ENCODE measurements around the gene ALK.
A peak's percentile ranks its signal among the peaks of the same experiment; 100 is the strongest.

The ALK gene

GRCh38 chr2:29706171-29706720, 215.1 kb downstream of the ALK start:
- no peak for DNase-seq

- DNase-seq, result no peak
Observed at GRCh38 chr2:29705616-29706015, 215.8 kb downstream of the ALK start.

GRCh38 chr2:29703336-29703735, 218.1 kb downstream of the ALK start:
- no peak for DNase-seq

GRCh38 chr2:29702276-29702675, 219.1 kb downstream of the ALK start:
- DNase-seq, result no peak

DNA sequence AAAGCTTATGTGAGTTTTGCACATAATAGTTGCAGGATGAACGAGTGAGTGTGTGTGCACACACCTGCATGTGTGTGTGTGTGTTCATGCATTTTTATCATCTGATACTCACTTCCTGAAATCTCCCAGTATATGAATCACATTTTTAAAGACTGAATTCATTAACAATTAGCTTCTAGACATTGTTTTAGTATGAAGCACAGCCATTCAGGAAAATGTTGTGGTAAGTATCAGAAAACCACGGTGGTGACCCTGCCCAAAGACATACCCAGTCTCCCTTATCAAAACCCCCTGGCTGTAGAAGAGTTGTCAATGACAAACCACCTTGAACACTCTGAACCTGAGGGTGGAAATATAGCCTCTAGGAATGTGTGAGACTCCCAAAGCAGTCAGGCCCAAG, 220.8 kb downstream of the ALK start:
- DNase-seq, result no peak

DNA sequence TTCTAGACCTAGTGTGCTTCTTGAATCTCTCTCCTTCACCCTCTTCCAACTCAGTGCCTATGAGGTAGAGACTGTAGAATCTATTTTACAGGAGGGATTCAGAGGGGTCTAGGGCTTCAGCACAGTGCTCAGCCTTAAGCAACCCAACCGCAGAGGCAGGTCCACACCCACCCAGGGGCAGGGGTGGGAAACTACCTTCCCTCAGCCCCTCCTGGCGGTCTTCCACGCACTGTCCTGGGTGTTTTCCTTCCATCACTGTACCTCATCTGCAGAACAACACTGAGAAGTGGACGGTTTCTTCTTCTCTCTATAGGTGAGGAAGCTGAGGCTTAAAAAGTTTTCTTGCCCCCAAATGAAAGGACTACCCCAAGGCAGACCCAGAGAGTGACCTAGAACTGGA, 222.3 kb downstream of the ALK start:
- no peak for DNase-seq

GRCh38 chr2:29698216-29698615, 223.2 kb downstream of the ALK start:
- DNase-seq, result no peak

DNA sequence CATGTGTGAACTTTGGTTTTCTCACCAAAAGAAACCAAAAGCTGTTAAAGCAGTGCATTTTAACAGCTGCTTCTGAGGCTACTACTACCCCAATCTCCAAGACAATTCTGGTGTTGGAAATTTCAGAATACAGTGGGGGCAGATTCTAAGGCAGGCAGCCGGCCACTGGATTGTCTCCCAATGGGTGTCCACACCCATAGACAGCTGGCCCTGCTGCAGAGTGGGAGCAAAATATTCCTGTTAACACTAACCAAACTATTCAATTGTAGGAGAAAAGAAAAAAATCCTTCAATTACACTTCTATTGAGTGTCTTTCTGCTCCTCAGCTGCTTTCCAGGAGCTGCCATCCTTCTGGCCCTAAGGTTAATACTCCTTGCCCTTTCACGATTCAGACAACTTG, 223.7 kb downstream of the ALK start:
- no peak for DNase-seq

DNA sequence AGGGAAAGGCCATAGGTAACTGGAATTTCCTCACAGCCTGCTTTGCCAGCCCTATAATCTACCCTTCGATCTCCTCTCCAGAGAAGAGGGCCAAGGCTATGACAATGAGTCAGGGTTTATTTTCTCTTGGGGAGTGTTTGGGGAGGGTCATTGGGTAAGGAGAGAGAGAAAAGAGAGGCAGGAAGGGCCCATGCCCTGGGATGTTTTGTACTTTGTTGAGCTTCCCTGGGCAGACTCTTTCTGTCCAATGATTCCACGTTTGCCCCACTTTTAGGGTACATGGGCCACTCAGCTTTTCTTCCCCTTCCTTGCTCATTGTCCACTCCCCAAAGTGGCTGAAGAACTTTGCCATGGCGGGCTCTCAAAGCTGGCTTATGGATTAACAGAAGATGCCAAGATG, 224.2 kb downstream of the ALK start:
- no peak for DNase-seq

GRCh38 chr2:29694741-29695140, 226.6 kb downstream of the ALK start:
- no peak for DNase-seq

GRCh38 chr2:29691391-29691950, 229.9 kb downstream of the ALK start:
- DNase-seq, result no peak

- DNase-seq, result no peak
Observed at GRCh38 chr2:29689666-29690065, 231.7 kb downstream of the ALK start.

- DNase-seq, result no peak
Observed at GRCh38 chr2:29688429-29688828, 233.0 kb downstream of the ALK start.

DNA sequence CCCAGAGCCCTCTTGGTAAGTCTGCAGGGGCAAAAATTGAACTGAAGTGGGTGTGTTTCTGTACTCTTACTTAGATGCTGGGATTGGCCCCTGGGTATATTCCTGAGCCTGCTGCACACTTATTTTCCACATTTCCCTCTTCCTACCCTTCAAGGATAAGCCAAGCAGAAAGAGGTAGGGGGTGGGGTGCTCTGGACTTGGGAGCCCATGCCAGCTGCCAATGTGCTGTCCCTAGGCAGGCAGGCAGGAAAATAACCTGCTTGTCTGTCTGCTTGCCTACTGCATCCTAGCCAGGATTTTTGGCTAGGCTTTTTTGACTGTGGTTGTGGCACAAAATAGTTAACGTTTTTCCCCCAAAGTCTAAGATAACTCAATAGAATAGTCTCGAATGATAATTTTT, 234.3 kb downstream of the ALK start:
- DNase-seq, result no peak

DNA sequence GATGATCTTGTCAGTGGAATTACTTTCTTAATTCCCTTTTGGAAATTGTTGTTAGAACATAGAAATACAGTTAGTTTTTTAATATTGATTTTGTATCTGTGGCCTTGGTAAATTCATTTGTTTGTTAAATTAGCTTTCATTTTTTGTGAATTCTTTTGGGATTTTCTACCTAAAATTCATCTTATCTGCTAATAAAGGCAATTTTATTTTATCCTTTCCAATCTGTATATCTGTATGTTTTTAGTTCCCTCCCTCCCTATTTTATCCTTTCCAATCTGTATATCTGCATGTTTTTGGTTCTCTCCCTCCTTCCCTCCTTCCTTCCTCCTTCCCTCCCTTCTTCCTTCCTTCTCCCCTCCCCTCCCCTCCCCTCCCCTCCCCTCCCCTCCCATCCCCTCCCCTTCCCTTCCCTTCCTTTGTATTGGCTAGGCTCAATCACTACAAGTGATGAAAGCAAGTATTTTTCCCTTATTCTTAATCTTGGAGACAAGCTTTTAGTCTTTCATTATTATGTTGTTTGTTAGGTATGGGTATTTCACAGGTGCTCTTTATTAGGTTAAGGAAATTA, 244.4 kb downstream of the ALK start:
- no peak for DNase-seq

DNA sequence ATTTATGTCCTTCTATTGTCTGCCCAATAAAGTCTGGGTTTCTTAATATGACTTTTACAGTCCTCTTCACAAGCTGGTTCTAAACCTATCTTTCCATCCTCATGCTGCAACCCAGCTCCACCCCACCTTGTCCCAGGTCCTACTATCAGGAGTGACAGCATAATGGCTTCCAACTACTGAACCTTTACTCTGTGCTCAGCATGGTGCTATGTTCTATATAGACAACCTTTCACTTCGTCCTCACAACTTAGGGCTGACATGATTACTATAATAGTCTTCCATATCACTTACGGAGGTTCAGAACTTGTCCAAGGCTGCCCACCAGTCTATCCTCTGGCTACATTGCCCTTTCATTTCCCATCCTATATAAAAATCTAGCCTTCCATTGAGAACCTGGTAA, 256.8 kb downstream of the ALK start:
- no peak for DNase-seq

GRCh38 chr2:29663268-29663667, 258.1 kb downstream of the ALK start:
- no peak for DNase-seq

GRCh38 chr2:29662861-29663260, 258.5 kb downstream of the ALK start:
- no peak for DNase-seq

DNA sequence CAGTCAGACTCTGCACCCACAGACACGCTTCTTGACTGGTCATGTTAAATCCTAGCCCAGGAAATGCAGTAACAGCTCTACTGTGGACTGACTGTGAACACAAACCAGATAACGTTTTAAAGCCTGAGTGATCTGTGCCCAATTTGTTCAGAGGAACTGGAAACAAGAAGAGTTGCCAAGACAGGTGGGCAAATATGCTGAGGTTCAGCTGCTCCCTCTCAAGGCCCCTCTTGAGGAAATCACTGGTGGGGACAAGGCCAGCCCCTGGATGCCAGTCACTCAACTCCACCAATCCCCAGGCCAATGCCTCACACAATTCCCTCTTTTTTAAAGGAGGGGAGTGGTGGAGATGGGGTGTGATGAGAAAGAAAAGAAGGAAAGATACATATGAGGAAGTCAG, 261.2 kb downstream of the ALK start:
- no peak for DNase-seq

DNA sequence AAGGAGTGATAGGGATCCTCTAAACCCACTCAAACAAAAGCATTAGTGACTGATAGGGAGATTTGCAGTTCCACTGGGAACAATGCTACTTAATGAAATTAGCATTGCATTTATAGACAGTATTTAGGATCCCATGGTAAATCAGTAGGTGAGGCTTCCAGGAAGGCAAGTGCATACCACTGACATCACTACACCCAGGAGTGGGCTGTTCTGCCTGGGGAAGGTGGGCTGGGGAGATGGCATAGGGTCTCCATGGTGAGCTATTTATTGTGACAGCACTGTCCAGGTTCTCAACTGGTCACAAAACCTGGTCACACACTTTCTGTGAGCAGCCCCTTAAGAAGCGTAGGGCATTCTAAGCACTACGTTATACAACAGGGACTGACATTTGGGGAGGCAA, 262.2 kb downstream of the ALK start:
- DNase-seq, result no peak

DNA sequence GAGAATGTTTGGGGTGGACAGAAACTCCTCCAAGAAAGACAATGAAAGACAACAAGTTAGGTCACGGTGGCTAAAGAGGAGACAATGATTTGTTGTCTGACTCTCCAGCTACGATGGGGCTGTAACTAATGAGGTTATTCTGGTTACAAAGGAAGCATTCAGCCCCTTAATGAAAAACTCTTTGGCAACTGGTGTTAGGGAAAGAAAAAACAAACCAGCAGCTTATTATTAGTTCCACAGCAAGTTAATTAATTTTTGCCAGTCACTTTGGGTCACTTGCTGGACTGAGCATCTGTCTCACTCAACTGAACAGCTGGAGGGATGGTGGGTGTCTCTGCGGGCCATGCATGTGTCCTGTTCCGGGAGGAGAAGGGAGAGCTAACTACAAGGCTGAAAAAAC, 263.7 kb downstream of the ALK start:
- DNase-seq, result no peak

GRCh38 chr2:29655391-29656086, 265.8 kb downstream of the ALK start:
- DNase-seq, result no peak

GRCh38 chr2:29650631-29651097, 270.7 kb downstream of the ALK start:
- DNase-seq, result peak; percentile 42

DNA sequence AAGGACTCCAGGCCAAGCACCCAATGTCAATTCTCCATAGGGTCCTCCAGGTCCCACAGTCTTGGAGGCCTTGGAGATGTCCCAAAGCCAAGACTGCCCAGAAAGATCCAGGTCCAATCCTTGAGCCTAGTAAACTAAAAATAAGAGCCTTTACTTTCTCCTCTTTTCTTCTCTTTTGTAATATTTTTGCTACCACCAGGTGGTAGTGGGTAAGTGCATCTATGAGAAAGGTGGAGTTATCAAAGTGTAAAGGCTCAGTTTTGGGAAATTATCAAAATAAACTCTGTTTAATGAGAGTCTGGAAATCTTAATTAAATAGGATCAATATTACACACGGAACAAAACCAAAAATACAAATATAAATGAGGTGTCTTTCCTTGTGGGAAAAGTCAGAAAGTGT, 276.4 kb downstream of the ALK start:
- DNase-seq, result no peak
